Lower leg skin (tissue), 3 donors: Measurements from ENCODE around the gene OR2A14.

Experiments
- POLR2A ChIP-seq, 2 donors: fragments of 450-650 bp; IDR thresholded peaks; one replicate each; pipeline ENCODE4 v1.6.1; 2016 to 2017; ENCODE audit warnings: antibody characterized with exemption in 2 of 2, mild to moderate bottlenecking in 1 of 2, moderate library complexity in 1 of 2
- TF ChIP-seq, protein P1 (sequence below), 3 donors: fragments of 450-650 bp; IDR thresholded peaks; one replicate each; pipeline ENCODE4 v1.5.1; 2016; ENCODE audit warnings: antibody characterized with exemption in 3 of 3, mild to moderate bottlenecking in 3 of 3, moderate library complexity in 2 of 3

DNA sequence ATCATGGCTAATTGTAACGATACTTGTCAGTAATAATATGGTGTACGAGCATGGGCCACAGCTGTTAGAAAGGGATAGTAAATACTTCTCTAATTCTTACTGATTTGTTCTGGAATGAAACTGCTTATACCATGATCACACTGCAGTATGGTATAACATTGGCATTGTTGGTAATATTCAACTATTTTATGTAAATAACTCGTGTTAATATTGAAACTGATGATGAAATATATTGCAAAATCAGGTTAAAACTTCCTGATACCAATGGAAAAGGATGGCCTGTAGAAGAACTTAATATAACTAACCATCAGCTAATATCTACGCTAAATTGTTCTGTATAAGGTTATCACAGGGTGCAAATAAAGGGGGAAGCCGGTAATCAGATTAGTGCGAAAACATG, 10.3 kb downstream of the OR2A14 start:
- no peak for TF ChIP-seq POLR2A (IDR thresholded peaks at IDR 0.05)
- TF ChIP-seq, protein P1, sequence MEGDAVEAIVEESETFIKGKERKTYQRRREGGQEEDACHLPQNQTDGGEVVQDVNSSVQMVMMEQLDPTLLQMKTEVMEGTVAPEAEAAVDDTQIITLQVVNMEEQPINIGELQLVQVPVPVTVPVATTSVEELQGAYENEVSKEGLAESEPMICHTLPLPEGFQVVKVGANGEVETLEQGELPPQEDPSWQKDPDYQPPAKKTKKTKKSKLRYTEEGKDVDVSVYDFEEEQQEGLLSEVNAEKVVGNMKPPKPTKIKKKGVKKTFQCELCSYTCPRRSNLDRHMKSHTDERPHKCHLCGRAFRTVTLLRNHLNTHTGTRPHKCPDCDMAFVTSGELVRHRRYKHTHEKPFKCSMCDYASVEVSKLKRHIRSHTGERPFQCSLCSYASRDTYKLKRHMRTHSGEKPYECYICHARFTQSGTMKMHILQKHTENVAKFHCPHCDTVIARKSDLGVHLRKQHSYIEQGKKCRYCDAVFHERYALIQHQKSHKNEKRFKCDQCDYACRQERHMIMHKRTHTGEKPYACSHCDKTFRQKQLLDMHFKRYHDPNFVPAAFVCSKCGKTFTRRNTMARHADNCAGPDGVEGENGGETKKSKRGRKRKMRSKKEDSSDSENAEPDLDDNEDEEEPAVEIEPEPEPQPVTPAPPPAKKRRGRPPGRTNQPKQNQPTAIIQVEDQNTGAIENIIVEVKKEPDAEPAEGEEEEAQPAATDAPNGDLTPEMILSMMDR (IDR thresholded peaks at IDR 0.05), result no peak
